ENCODE measurements around the gene CCDC93. TPM values are rescaled to one million over a fixed set of nuclear protein-coding genes. Genes with fewer than 3 reads are reported as not detected.

Gene CCDC93
- total RNA-seq, 3 donors from 2014 or later, result 42.3 to 55.7 (median 42.6) TPM

DNA sequence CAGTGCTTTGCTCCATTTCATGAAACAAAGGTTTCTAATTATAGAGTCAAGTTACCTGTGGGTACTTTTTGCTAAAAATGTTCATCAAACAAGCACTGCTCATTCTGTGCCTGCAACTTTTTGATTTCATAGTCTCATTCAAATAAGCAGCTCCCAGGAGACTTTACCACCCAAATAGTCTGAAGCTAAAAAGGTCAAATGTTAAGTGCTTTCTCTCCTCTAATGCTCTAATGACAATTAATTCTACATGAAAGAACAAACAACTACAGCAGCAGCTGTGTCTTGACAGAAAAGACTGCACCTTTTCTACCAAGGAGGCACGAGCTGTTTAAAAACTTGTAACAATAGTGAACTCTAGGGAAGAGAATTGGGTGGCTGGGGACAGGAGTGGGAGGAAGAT is 65.3 kb downstream of the CCDC93 start:
- no peaks in the 10 kb centered on the region for H3K4me1 ChIP-seq (ENCODE audit: low read depth)
- H3K9me3 ChIP-seq, result no peaks in the 10 kb centered on the region
- DNase-seq (no peak), ATAC-seq (no peak)
- no peak overlapping the region for H3K4me3 ChIP-seq
- H3K36me3 ChIP-seq (ENCODE audit: low read depth), result peaks cover 9% of the 10 kb centered on the region
- intact Hi-C loops (cut with DNase I, micrococcal nuclease), result no loop called here
- TF ChIP-seq, protein P1, sequence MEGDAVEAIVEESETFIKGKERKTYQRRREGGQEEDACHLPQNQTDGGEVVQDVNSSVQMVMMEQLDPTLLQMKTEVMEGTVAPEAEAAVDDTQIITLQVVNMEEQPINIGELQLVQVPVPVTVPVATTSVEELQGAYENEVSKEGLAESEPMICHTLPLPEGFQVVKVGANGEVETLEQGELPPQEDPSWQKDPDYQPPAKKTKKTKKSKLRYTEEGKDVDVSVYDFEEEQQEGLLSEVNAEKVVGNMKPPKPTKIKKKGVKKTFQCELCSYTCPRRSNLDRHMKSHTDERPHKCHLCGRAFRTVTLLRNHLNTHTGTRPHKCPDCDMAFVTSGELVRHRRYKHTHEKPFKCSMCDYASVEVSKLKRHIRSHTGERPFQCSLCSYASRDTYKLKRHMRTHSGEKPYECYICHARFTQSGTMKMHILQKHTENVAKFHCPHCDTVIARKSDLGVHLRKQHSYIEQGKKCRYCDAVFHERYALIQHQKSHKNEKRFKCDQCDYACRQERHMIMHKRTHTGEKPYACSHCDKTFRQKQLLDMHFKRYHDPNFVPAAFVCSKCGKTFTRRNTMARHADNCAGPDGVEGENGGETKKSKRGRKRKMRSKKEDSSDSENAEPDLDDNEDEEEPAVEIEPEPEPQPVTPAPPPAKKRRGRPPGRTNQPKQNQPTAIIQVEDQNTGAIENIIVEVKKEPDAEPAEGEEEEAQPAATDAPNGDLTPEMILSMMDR (IDR thresholded peaks at IDR 0.05), result no peak

DNA sequence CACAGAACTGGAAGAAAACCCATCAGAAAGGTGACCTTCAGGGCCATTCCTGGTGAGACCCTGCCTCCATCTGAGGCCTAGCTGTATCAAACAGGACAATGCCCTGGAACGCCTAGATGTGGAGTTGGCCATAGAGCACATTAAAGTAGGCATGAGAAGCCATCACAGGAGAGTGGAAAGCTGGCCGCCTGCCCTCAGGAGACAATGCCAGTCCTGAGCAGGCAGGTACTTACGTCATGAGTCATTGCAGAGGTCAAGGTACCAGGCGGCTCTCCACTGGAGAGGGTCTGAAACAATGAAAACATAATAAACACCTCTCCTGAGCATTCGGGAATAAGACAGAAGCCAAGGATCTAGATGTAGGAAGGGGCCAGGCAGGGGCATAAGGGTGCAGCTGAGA is 68.6 kb downstream of the CCDC93 start:
- DNase-seq (no peak), ATAC-seq (no peak)
- Histone ChIP-seq H3K36me3 (ENCODE audit: low read depth) (peaks cover 9% of the 10 kb centered on the region), H3K4me1 (ENCODE audit: low read depth) (no peaks in the 10 kb centered on the region), H3K4me3 (no peak overlapping the region), H3K9me3 (no peaks in the 10 kb centered on the region)
- intact Hi-C loops (cut with DNase I, micrococcal nuclease), result no loop called here
- TF ChIP-seq, protein P1 (IDR thresholded peaks at IDR 0.05), result no peak

DNA sequence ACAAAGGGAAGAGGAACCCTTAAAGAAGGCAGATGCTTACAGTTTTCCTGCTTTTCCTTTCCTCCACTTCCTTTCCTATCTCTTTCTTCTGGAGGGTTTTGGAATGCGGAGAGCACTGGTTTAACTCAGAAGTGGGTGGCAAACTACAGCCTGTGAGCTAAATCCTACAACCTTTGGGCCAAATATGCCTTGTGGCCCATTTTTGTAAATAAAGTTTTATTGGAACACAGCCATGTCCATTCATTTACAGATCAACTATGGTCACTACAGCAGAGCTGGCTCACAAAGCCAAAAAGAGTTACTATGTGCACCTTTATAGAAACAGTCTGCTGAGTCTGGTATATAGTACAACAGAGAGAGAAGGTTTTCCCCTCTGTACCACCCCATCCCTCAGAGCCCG is 69.1 kb downstream of the CCDC93 start:
- no peak for ATAC-seq
- H3K36me3 ChIP-seq (ENCODE audit: low read depth), result peaks cover 9% of the 10 kb centered on the region
- no peak for DNase-seq

DNA sequence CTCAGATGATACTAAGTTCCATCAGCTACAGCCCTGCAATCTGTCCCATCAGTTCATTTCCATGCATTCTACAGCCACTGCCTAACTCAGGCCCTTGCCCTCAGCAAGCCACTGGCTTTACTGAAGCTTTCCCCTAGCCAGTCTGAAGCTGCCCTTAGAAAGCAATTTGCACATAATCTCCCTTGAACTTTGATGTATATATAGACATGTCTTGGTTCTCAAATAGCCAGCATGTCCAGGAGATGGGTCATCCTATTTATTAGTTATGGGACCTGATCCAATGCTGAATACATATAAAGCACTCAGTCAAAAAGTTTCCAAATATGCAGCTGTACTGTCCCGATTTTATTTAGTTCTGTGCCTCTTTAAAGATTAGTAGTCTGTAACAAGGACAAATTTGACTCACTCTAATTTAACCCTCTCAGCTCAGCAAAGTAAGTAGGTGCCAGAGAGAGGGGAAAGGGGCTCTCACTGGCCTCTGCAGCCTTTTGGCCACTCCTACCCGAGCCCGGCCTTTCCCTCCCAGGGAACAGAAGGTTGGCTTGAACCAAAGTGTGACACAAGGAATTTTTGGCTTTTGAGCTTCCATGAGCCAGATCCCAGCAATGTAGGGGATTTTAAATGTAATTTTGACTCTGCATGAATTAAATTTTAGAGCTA is 70.7 kb downstream of the CCDC93 start:
- H3K4me3 ChIP-seq, result no peak overlapping the region
- intact Hi-C loops (cut with DNase I, micrococcal nuclease), result no loop called here
- H3K4me1 ChIP-seq (ENCODE audit: low read depth), result no peaks in the 10 kb centered on the region
- no peaks in the 10 kb centered on the region for H3K36me3 ChIP-seq (ENCODE audit: low read depth)
- TF ChIP-seq, protein P1 (IDR thresholded peaks at IDR 0.05), result no peak
- DNase-seq, result no peak
- no peaks in the 10 kb centered on the region for H3K9me3 ChIP-seq
- ATAC-seq, result no peak

More for the DNA sequence above, 69.1 kb downstream of the CCDC93 start:
- TF ChIP-seq, protein P1 (IDR thresholded peaks at IDR 0.05), result no peak
- Histone ChIP-seq H3K4me3 (no peak overlapping the region), H3K4me1 (ENCODE audit: low read depth) (no peaks in the 10 kb centered on the region), H3K9me3 (no peaks in the 10 kb centered on the region)
- intact Hi-C loops (cut with DNase I, micrococcal nuclease), result no loop called here

DNA sequence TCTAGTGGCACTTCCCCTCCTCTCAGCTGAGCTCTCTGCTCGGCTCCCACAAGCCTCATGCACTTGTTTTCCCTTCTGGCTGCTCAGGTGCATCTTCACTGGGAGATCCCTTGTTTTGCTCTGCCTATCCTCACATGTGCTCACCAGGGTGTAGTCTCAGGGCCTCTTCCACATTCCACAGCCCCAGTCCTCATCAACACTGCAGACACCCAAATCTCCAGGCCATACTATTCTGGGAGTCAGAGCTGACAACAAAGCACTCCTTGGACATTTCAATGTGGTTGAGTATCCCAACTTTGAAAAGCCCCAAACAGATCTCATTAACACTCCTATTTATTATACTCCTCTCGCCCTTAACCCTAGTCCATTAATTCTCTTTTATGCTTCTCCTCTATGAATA is 71.3 kb downstream of the CCDC93 start:
- TF ChIP-seq, protein P1 (IDR thresholded peaks at IDR 0.05), result no peak

DNA sequence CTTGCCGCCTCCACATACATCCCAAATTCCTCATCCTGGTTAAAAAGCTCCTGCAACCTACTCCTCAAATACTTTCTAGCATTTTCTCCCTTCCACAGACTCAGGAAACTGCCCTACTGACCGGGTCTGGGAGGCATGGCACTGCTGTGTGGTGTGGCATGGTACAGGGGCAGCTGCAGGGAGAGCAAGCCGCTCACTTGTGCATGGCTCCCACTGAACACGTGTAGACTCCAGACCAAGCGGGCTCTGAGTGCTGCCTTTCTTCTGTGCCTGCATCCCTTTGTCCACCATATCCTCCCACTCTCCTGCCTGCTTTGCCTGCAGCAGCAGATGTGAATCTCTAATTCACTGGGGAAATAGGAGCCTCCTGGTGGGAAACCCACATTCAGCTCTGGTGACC is 72.2 kb downstream of the CCDC93 start:
- H3K4me3 ChIP-seq, result no peak overlapping the region
- TF ChIP-seq, protein P1 (IDR thresholded peaks at IDR 0.05), result no peak
- peaks cover 3% of the 10 kb centered on the region for H3K36me3 ChIP-seq (ENCODE audit: low read depth)
- intact Hi-C loops (cut with DNase I, micrococcal nuclease), result no loop called here
- DNase-seq (no peak), ATAC-seq (no peak)
- no peaks in the 10 kb centered on the region for H3K4me1 ChIP-seq (ENCODE audit: low read depth)
- H3K9me3 ChIP-seq, result no peaks in the 10 kb centered on the region

More for the DNA sequence above, 71.3 kb downstream of the CCDC93 start:
- H3K4me3 ChIP-seq, result no peak overlapping the region
- ATAC-seq, result no peak
- H3K9me3 ChIP-seq, result no peaks in the 10 kb centered on the region
- intact Hi-C loops (cut with DNase I, micrococcal nuclease), result no loop called here
- H3K36me3 ChIP-seq (ENCODE audit: low read depth), result no peaks in the 10 kb centered on the region
- H3K4me1 ChIP-seq (ENCODE audit: low read depth), result no peaks in the 10 kb centered on the region
- no peak for DNase-seq
